GM12878 (cell line): ENCODE measurements around the gene TDRD12. TPM values are rescaled to one million over a fixed set of nuclear protein-coding genes. Genes with fewer than 3 reads are reported as not detected.

Source experiments
- ATAC-seq: fragments of 200-7000 bp; cut with Tn5 transposase; 3 replicates; pipeline ENCODE4 v1.9.1; 2020; ENCODE audit warnings: mild to moderate bottlenecking, moderate library complexity
- BruUV-seq: library from RNA; stranded (reverse); fragments of 400-500 nt; replicated peaks from 2 replicates; lab custom pipeline; 2021; lab: Mats Ljungman, UMichigan
- CTCF ChIA-PET: fragments of 300-600 bp; sonication (Branson Sonifier 250); formaldehyde crosslinking; extraction: SDS; loops from one replicate; lab custom pipeline; 2021; ENCODE audit warnings: inconsistent platforms; lab: Yijun Ruan, JAX
- POLR2A ChIA-PET: fragments of 350-600 bp; formaldehyde crosslinking; extraction: SDS; loops from one replicate; lab custom pipeline; 2021; ENCODE audit warnings: inconsistent platforms; lab: Charles Lee
- RAD21 ChIA-PET: fragments of 300-600 bp; sonication (Branson Sonifier 250); formaldehyde crosslinking; loops from one replicate; lab custom pipeline; 2023; ENCODE audit warnings: antibody characterized with exemption; ENCODE audit not compliant: unreplicated experiment; lab: Charles Lee
- SMC1A ChIA-PET: fragments of 300-600 bp; sonication (Branson Sonifier 250); formaldehyde crosslinking; loops from one replicate; lab custom pipeline; 2023; ENCODE audit not compliant: unreplicated experiment, uncharacterized antibody; lab: Charles Lee
- DNase-seq: peaks from one replicate; pipeline ENCODE4 v3.0.0-alpha.2; 2011; ENCODE audit warnings: low read depth, low spot score
- FAIRE-seq: peaks from 3 replicates; lab custom pipeline; 2011; peaks lifted over from hg19 to GRCh38; lab: Jason Lieb, UNC
- H2AFZ ChIP-seq: 2 replicates; pipeline ENCODE4 v1.6.0; 2011; ENCODE audit warnings: low read depth, low read length, control low read depth; ENCODE audit not compliant: control insufficient read depth
- H3K27ac ChIP-seq: 2 replicates; pipeline ENCODE4 v1.5.1; 2011; ENCODE audit warnings: control low read depth; ENCODE audit not compliant: control insufficient read depth, insufficient read depth
- H3K27me3 ChIP-seq, 2 experiments: replicated peaks in 1 of 2; 2 replicates each; pipeline versions ENCODE4 v1.6.0 to v1.6.1; 2011; ENCODE audit warnings: low read length in 1 of 2; ENCODE audit not compliant: control insufficient read depth in 2 of 2, insufficient read depth in 2 of 2
- H3K36me3 ChIP-seq, 2 experiments: 2 replicates each; pipeline ENCODE4 v1.5.1; 2011; ENCODE audit warnings: low read length in 1 of 2; ENCODE audit not compliant: control insufficient read depth in 2 of 2, insufficient read depth in 2 of 2
- H3K4me1 ChIP-seq: 2 replicates; pipeline ENCODE4 v1.6.1; 2011; ENCODE audit warnings: mild to moderate bottlenecking, low read length, moderate library complexity, mixed read lengths; ENCODE audit not compliant: control insufficient read depth, insufficient read depth
- H3K4me2 ChIP-seq: 2 replicates; pipeline ENCODE4 v1.6.0; 2011; ENCODE audit warnings: control low read depth; ENCODE audit not compliant: control insufficient read depth, insufficient read depth
- H3K4me3 ChIP-seq: fragments of 200-600 bp; sonication (generic); 2 replicates; pipeline ENCODE4 v1.5.1; 2016
- H3K79me2 ChIP-seq: 2 replicates; pipeline ENCODE4 v1.6.0; 2011; ENCODE audit warnings: low read length; ENCODE audit not compliant: control insufficient read depth, insufficient read depth
- H3K9ac ChIP-seq: 2 replicates; pipeline ENCODE4 v1.8.0; 2011; ENCODE audit warnings: low read length, control low read depth, mixed read lengths; ENCODE audit not compliant: control insufficient read depth, insufficient read depth
- H3K9me3 ChIP-seq: replicated peaks from 3 replicates; pipeline ENCODE4 v1.5.1; 2011; ENCODE audit warnings: mild to moderate bottlenecking, low read length; ENCODE audit not compliant: control insufficient read depth, insufficient read depth
- H4K20me1 ChIP-seq: 2 replicates; pipeline ENCODE4 v1.6.0; 2011; ENCODE audit not compliant: control insufficient read depth, insufficient read depth
- IRF4 ChIP-seq: IDR thresholded peaks from 2 replicates; pipeline ENCODE4 v1.6.1; 2011; ENCODE audit warnings: low read depth, low read length
- MEF2A ChIP-seq: IDR thresholded peaks from 2 replicates; pipeline ENCODE4 v1.6.1; 2011; ENCODE audit warnings: low read depth, mild to moderate bottlenecking, low read length, moderate library complexity; ENCODE audit not compliant: insufficient read depth
- MYB ChIP-seq: fragments of 150-350 bp; IDR thresholded peaks from 2 replicates; pipeline ENCODE4 v1.6.1; 2014; ENCODE audit warnings: mild to moderate bottlenecking, low read depth, low read length, borderline replicate concordance
- NBN ChIP-seq: fragments of 450-650 bp; IDR thresholded peaks from 2 replicates; pipeline ENCODE4 v1.6.1; 2016
- REST ChIP-seq: IDR thresholded peaks from 2 replicates; pipeline ENCODE4 v1.6.1; 2012; ENCODE audit warnings: mild to moderate bottlenecking, low read depth, low read length
- SRF ChIP-seq, 2 experiments: IDR thresholded peaks; 2 replicates each; pipeline ENCODE4 v1.6.1; 2011; ENCODE audit warnings: low read depth in 2 of 2, low read length in 2 of 2, mild to moderate bottlenecking in 1 of 2, moderate library complexity in 1 of 2
- WGBS: methylation state at CpG from one replicate; pipeline ENCODE4 v1.1.6; 2016; ENCODE audit warnings: low lambda C conversion rate; ENCODE audit not compliant: insufficient replicate concordance, insufficient coverage; ENCODE audit errors: missing lambda C conversion rate; 5-methylcytosine and 5-hydroxymethylcytosine counted together
- in situ Hi-C: fragments of 300-500 bp; cut with MboI; formaldehyde crosslinking; loops from 9 replicates; pipeline ENCODE4 v1.14.3; 2018; ENCODE audit warnings: mixed read lengths
- intact Hi-C: fragments of 100-400 bp; cut with micrococcal nuclease; formaldehyde crosslinking; loops from one replicate; pipeline ENCODE4 v1.14.2; 2022; ENCODE audit not compliant: unreplicated experiment
- polyA plus RNA-seq, 11 experiments: library from polyadenylated mRNA; depleted of rRNA in 4 of 11; unstranded in 6 of 11; stranded (reverse) in 5 of 11; fragments of >200 nt; fragmentation: Nextera tagmentation in 4 of 11; fragmentation: Illumina TruSeq in 1 of 11; extraction: Ambion mirVana in 4 of 11; extraction: Trizol in 1 of 11; gene quantifications; 1 replicate in 1 of 11; 2 replicates in 10 of 11; pipeline versions ENCODE4 v1.2.1 to v1.2.3, GENCODE V29; 2011 to 2016; ENCODE audit warnings: inconsistent platforms in 2 of 11, missing spikeins in 2 of 11, low read depth in 1 of 11
- total RNA-seq, 4 experiments: library from RNA; depleted of rRNA in 3 of 4; stranded (reverse); fragments of >200 nt in 3 of 4; fragmentation: Illumina TruSeq in 1 of 4; extraction: Trizol in 1 of 4; gene quantifications; 2 replicates each; pipeline versions ENCODE4 v1.2.1 to v1.2.3, GENCODE V29; 2013 to 2021

Gene TDRD12
- total and polyA plus RNA-seq, 10 of the 15 experiments (the other 5 are each of a cell fraction or from before 2014, with no cell fraction given) = 0.08 to 0.15 TPM; not detected in 8

GRCh38 chr19:32798201-32798600, 78.6 kb downstream of the TDRD12 start:
- ChIA-PET CTCF (no interaction called here), SMC1A (no interaction called here), POLR2A (no interaction called here), RAD21 (no interaction called here)
- DNase-seq (no peak), ATAC-seq (no peak), FAIRE-seq (no peak)
- TF ChIP-seq IRF4 = no peak
- TF ChIP-seq NBN = no peak
- TF ChIP-seq SRF (IDR thresholded peaks at IDR 0.05; ENCODE audit: low read depth in 2 of 2, low read length in 2 of 2) = no peak
- TF ChIP-seq MEF2A = no peak
- no peak for TF ChIP-seq MYB
- TF ChIP-seq REST = no peak
- in situ Hi-C loops = no loop called here
- H3K4me3 ChIP-seq = no peak overlapping the region
- no peaks in the 10 kb centered on the region; the same call in 1 of the 2 replicates for H3K4me1 ChIP-seq
- no peak overlapping the region for H3K4me2 ChIP-seq
- no peaks in the 10 kb centered on the region for H3K27me3 ChIP-seq
- no peaks in the 10 kb centered on the region for H3K79me2 ChIP-seq
- no peak overlapping the region for H3K27ac ChIP-seq
- no peak overlapping the region for H3K9ac ChIP-seq
- H3K9me3 ChIP-seq = no peaks in the 10 kb centered on the region
- no peaks in the 10 kb centered on the region for H3K36me3 ChIP-seq
- WGBS = 17% methylated on average over 4 of the region's 4 CpGs
- no peak overlapping the region for H2AFZ ChIP-seq
- BruUV-seq = no TSS peak
- intact Hi-C loops = no loop called here
- no peaks in the 10 kb centered on the region for H4K20me1 ChIP-seq
